GM19395 (cell line): ENCODE results near the gene CPNE5.
"Not testable (repeated sequence)": the region's sequence is repeated elsewhere in the genome, so short reads cannot be mapped to it uniquely, and the experiment has no call there.

Experiments used
- ATAC-seq: cut with Tn5 transposase; IDR thresholded peaks from one replicate; pipeline ENCODE4 v1.9.1; 2021; ENCODE audit warnings: mild to moderate bottlenecking, moderate library complexity; ENCODE audit not compliant: unreplicated experiment

CPNE5 gene

DNA sequence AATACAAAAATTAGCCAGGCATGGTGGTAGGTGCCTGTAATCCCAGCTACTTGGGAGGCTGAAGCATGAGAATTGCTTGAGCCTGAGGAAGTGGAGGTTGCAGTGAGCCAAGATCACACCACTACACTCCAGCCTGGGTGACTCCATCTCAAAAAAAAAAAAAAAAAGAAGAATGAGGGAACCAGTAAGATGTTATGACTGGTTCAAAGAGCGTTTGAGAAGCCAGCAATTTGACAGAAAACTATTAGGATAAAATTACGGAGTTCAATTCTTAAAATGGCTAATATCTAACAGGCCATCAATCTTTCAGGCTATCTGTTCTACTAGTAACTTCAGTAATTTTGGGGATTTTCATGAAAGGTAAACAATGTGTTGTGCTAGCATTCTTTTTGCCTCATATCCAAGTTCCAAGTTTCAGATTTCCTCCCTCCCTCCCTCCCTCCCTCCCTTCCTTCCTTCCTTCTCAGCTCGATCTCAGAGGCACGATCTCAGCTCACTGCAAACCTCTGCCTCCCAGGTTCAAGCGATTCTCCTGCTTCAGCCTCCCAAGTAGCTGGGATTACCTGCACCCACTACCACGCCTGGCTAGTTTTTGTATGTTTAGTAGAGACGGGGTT is 134.2 kb downstream of the CPNE5 start:
- not testable (repeated sequence) for ATAC-seq

DNA sequence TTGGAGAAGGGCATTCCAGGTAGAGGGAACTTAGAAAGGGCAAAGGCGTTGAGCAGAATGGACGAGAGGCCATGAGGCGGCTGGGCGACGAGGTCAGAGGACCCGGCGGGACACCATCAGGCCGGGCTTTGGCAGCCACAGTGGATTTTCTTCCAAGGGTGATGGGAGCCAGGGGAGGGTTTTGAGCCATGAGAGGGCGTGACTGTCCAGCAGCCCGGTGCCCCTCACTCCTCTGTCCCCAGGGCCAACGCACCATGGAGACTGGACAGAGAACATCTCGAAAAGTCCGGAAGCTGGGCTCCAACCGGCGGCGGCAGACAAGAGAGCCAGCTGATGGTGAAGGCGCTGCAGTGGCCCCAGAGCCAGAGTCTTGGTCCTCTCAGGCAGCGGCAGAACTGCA is 135.3 kb downstream of the CPNE5 start:
- ATAC-seq: no peak

DNA sequence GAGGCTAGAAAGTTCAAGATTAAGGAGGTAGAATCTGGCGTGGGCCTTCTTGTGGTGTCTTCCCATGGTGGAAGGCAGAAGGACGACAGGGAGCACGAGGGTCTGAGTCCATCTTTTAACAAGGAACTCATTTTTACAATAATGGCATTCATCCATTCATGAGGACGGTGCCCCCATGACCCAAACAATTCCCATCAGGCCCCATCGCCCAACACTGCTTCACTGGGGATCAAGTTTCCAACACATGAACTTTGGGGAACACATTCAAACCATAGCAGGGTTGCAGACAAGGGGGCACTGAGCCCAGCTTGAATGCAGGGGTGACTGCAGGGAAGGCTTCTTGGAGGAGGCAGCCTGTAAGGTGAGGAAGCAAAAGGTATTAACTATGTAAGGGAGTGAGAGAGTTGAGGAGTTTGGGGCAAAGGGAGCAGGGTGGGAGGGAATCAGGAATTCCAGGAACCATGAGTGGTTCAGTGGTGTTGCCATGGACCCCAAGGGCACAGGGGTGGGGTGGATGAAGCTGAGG is 136.1 kb downstream of the CPNE5 start:
- ATAC-seq: no peak

DNA sequence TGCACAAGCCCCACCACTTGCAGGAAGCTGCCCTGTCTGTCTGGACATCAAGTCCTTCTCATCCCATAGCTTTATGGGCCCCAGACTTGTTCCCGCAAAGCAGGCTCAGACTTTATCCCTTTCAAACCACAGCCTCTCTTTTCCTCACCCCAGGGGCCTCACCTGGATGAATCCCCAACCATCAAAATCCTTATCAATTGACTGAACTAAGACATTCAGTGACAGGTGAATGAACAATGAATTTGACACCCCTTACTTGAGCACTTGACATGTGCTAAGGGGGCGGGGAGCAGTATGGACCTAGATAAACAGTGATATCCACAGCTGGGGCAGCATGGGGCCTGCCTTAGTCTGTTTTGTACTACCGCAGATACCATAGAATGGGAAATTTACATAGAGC is 136.6 kb downstream of the CPNE5 start:
- no peak for ATAC-seq

DNA sequence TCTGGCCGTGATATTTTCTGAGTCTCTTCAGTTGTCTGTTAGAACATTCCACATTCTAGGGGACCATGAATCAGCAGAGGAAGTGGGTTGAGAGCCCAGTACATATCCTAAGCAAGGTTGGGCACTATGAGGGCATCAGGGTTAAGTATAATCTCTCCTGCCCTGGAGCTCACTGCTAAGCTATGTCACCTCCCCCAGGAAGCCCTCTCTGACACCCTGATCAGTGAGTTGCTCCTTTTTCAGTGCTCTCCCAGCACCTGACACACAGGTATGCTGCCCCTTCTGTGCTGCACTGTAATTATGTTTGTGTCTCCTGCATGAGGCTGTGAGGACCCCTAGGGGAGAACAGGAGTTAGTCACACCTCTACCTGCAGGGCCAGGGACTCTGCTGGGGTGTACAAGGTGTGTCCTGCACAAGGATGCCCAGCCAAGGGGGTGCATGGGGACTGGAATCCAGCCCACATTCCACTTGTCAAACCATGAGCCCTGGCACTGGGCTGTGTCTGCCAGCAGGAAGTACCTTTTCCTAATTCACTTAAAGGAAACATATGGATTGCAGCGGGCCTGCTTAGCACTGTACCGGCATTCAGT is 137.7 kb downstream of the CPNE5 start:
- no peak for ATAC-seq

DNA sequence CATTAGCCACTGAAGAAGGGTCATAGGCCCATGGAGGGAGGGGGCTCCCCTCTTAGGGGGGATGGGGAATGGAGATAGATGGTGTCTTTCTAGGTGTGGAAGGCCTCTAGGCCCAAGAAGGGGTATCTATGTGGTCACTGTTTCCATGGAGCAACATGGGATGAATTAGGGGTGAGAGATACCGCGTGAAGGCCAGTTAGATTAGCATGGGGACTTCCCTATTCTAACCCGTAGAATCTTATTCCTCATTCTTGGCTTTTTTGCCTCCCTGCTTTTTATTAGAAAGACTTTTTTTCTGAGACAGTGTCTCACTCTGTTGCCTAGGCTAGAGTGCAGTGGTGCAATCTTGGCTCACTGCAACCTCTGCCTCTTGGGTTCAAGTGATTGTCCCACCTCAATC is 138.4 kb downstream of the CPNE5 start:
- no peak for ATAC-seq

DNA sequence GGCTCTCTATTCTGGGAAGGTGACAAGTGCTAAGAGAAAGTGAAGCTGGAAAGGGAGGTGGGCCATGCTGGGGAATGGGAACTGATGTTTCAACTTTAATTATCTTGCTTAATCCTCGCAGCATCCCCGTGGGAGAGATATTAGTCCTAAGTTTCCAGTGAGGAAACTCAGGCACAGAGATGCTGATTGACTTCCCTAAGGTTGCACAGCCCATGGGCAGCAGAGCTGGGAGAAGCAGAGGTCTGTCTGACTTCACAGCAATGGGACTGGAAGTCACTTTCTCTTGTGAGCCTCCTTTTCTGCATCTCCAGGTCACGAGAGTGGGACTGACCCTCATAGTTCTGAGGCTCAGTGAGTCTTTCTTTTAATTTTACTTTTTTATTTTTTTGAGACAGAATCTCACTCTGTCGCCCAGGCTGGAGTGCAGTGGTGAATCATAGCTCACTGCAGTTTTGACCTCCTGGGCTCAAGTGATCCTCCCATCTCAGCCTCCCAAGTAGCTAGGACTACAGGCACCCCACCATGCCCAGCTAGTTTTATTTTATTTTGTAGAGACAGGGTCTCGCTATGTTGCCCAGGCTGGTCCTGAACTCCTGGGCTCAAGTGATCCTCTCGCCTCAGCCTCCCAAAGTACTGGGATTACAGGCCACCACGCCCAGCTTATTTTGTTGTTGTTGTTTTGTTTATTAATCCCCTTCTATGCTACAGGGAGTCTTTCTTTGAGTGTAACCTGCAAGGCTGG is 139.0 kb downstream of the CPNE5 start:
- no peak for ATAC-seq

DNA sequence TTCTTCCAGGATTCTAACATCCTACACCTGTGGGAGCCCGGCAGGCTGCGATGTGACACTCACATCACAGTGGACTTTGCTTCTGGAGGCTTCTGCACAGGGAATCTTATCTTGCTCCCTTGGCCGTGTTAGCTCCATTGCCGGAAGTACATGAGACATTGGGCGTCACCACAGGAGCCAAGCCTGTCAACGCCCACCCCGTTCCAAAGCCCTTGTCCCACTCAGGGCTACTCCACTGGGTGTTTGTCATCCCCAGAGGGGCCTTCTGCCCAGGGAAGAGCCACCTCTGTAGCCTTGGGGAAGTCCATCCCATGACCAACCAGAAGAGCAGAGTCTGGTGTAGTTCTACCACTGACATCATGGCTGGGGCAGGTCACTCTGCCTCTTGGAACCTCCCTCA is 139.9 kb downstream of the CPNE5 start:
- ATAC-seq: no peak

DNA sequence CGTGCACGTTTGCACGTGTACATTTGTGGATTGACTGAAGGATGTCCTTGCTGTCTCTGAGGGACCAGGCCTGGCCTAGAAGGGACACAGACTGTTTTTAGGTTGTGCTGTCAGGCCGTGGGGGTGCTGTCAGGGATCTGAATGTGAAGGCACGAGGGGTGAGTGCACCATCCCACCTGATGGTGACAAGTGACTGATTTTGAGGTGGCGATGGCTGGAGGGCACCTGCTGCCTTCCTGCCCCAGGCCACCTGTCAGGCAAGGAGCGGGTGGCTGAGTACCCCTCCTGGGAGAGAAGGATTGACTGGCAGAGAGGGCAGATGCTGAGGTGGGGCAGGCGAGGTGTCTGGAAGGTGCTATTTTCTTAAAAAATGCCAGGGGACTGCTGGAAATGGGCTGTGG is 140.4 kb downstream of the CPNE5 start:
- no peak for ATAC-seq

DNA sequence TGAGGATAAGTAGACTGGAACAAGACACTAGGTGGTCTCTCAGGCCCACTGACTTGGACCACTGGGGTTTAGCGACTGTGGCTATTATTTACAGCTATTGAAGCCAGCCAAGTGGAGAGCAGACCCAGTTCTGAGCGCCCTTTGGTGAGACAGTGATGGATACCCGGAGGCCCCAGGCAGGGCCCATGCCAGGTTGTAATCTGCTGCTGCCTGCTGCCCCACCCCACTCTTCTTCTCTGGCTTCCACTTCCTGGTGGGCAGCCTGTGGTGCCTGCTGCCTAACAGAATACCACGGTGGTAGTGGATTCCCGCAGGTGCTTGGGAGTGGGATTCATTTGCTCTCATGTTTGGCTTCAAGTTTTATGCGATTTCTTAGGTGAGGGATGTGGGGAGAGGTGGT is 141.0 kb downstream of the CPNE5 start:
- ATAC-seq: no peak

DNA sequence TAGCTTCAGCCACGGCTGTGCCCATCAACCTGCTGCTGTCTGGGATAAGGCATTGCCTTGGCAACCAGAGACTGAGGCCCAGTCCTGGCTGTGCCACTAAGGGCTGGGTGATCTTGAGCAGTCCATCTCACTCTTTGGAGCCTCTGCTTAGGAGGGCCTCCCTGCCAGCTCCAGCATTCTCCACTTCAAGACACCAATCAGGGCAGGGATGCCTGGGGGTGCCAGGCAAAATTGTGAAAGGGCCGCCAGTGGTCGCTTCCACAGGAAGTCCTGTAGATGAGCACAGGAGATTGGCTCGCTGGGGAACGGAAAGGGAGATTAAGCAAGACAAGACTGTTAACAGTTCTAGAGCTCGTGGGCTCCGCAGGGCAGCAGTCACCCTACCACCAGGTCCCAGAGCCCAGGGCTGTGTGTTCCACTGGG is 141.8 kb downstream of the CPNE5 start, which contains the start of gene RAB44:
TSS of gene RAB44 (plus strand) at position 346 of the 423 bp plus-strand sequence. CDS start 6,410 bp downstream, outside the sequence.
- ATAC-seq: no peak

DNA sequence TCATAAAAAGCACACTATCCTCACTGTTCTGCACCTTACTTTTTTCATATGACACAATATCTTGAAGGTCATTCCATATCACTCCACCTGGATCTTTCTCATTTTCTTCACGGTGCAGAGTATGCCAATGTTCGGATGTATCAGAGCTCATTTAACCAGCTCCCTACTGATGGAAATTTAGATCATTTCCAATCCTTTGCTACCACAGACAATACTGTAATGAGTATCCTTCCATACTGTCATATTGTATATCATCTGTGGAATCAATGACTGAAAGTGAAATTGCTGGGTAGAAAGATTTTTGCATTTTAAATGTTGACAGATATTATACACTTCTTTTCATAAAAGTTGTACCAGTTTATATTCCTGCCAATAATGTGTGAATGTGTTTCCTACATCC is 143.8 kb downstream of the CPNE5 start:
- no peak for ATAC-seq

DNA sequence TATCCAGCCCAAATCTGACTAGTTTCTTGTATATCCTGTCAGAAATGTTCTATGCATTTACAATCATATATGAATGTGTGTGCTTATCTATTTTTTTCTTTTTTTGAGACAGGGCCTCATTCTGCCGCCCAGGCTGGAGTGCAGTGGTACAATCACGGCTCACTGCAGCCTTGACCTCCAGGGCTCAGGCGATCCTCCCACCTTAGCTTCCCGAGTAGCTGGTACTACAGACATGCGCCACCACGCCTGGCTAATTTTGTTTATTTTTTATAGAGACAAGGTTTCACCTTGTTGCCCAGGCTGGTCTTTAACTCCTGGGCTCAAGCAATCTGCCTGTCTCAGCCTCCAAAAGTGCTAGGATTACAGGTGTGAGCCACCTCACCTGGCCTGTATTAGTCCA is 144.6 kb downstream of the CPNE5 start:
- ATAC-seq: no peak

DNA sequence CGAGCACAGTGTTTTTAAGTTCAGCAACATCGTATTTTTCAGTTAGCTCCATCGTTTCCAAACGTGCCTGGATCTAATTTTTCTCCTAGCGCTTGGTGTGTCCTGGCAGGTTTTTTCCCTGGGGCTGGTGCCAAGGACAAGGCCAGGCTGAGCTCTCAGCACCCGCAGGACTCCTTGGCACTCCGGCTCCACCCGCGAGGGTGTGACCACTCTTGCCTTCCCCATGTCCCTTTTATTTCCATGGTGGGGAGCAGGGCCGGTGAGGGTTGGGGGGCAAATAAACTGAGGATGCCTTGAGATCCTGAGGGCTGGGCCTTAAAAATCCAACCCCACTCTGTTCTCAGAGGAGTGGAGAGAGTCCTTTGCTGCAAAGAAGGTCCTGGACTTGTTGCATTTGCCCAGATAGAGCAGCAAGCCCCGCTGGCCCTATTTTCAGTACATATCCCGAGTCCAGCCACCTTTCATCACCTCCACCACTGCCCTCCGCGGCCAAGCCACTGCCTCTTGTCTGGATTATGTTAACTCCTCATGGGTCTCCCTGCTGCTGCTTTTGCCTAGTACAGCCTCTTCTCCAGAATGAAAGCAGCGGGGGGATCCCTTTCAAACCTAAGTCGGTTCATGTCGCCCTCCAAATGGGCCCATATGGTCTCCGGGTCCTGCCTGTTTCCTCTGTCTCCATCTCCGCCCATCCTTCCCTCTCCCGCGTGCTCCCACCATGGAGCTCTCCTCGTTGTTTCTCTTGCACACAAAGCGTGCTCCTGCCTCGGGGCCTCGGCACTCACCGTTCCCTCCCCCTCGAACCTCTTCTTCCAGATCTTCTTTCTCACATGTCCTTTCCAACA is 146.2 kb downstream of the CPNE5 start:
- ATAC-seq: no peak

DNA sequence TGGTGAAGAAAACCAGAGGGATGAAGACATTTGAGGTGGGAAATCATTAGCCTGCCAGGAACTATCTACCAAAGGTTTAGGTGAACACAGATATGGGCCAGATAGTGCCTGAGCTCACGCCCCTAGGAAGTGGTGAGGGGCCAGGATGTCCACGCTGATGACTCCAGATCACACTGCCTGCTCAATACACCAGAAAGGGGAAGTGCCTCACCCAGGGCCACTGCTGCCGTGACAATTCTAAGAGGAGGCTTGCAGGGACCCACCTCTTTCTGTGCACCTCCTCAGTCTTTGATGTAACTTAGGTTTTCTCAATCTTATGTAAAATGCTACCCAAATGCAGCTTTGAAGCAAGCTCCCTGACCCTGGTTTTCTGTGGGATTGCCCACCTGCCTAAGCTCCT is 147.0 kb downstream of the CPNE5 start:
- ATAC-seq: peak; percentile 65

DNA sequence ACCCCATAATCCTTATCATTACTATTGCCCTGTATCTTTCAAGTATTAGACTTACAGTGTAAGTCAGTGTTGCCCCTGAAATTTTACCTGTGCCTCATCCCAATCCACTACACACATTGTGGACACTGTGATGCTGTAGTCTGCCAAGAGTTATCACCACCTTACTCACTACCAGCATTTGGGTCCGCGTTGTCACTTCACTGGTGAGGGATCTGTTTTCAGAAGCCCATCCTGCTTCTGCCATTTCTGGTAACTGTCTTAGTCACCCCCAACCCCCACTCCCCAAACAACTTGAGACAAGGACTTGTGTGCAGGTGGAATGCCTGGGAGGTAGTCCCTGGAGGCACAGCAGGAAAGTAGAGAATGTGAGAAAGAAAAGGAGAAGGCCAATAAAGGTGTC is 147.6 kb downstream of the CPNE5 start:
- no peak for ATAC-seq

DNA sequence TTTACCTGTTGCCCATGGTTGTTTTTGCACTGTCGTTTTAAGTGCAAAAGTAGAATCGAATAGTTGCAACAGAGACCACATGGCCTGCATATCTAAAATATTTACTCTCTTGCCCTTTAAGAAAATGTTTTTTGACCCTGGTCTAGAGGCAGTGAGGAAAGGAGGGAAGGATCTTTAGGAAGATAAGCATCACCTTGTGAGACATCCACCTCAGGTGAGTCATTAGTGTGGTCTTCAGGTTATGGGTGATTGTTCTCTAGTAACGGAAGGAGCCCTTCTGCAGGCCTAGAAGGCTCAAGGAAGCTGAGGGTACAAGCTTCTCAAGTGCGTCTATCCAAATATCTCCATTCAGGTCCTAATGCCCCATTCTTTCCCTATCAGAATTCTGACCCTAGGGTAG is 148.2 kb downstream of the CPNE5 start:
- ATAC-seq: no peak
